Mesodermal cell (in vitro differentiated cells): ENCODE results near the gene ZNF146.

Source experiments
- H3K27ac ChIP-seq: 2 replicates; pipeline ENCODE4 v1.7.0; 2013; ENCODE audit warnings: mild to moderate bottlenecking, low read depth, low read length, moderate library complexity; ENCODE audit not compliant: severe bottlenecking
- H3K36me3 ChIP-seq: 2 replicates; pipeline ENCODE4 v1.7.1; 2013; ENCODE audit warnings: mild to moderate bottlenecking, low read length, moderate library complexity; ENCODE audit not compliant: control insufficient read depth, insufficient read depth
- H3K4me1 ChIP-seq: one replicate; pipeline ENCODE4 v1.7.1; 2013; ENCODE audit warnings: mild to moderate bottlenecking, low read length; ENCODE audit not compliant: insufficient read depth, control insufficient read depth, poor library complexity, severe bottlenecking
- H3K4me3 ChIP-seq: 2 replicates; pipeline ENCODE4 v1.7.0; 2013; ENCODE audit warnings: low read length, control low read depth, mild to moderate bottlenecking; ENCODE audit not compliant: insufficient read depth, poor library complexity, severe bottlenecking; ENCODE audit errors: extremely low read depth
- H3K9me3 ChIP-seq: 2 replicates; pipeline ENCODE4 v1.7.1; 2013; ENCODE audit warnings: mild to moderate bottlenecking, low read length, moderate library complexity; ENCODE audit not compliant: control insufficient read depth
- WGBS, 2 experiments: methylation state at CpG; one replicate each; pipeline ENCODE4 v1.1.5; 2013; ENCODE audit warnings: missing lambda C conversion rate in 2 of 2; ENCODE audit not compliant: insufficient coverage in 2 of 2; 5-methylcytosine and 5-hydroxymethylcytosine counted together

Gene ZNF146

GRCh38 chr19:36201684-36202083 lies 13.2 kb upstream of the ZNF146 start:
- Histone ChIP-seq H3K4me3 (no peak overlapping the region), H3K36me3 (no peaks in the 10 kb centered on the region), H3K27ac (no peak overlapping the region), H3K4me1 (no peaks in the 10 kb centered on the region), H3K9me3 (no peaks in the 10 kb centered on the region)
- WGBS, 2 experiments: 94% methylated on average over 6 of the region's 6 CpGs

DNA sequence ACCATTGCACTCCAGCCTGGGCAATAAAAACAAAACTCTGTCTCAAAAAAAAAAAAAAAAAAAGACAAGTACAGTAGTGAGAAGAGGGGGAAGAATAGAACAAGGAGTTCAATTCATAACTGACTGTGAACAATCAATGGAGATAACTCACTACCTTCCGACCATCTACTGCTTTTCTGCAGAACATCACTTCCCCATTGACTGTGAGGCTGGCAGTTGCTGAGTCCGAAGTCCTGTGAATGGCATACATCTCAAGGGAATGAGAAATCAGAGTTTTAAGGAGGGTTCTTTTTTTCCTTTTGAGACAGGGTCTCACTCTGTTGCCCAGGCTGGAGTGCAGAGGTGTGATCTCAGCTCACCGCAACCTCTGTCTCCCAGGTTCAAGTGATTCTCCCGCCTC lies 11.6 kb upstream of the ZNF146 start:
- Histone ChIP-seq H3K36me3 (no peaks in the 10 kb centered on the region), H3K4me1 (no peaks in the 10 kb centered on the region), H3K27ac (no peak overlapping the region), H3K4me3 (no peak overlapping the region), H3K9me3 (no peaks in the 10 kb centered on the region)
- WGBS, 2 experiments: 81 to 100% methylated on average over 2 to 3 of the region's 4 CpGs

DNA sequence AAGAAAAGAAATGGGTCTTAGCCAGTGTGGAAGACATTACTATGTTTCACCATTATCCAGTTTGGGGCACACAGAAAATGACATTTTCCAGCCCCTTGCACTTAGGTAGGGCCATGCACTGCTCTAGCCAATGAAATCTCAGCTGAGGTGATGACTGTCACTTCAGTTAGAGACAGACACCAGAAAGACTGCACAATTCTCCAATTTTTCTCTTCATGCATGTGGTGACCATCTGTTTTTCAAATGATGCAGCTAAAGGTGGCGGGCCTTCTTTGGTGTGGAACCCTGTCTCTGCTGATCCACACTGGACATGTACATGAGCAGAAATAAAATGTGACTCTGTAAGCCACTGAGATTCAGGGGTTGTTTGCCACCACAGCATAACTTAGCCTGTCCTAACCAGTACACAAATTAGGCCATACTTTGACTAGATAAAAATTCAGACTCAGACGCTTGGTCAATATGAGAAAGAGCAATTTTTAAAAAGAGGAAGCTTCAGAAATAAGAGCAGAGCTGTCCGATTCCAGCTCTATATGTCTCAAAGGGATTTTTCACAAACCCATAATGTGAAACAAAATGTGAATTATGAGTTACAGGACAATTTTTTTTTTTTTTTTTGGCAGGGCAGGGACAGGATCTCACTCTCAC lies 7.2 kb upstream of the ZNF146 start:
- no peaks in the 10 kb centered on the region for H3K9me3 ChIP-seq
- 100% methylated on average over 2 to 3 of the region's 3 CpGs for WGBS, 2 experiments
- no peak overlapping the region for H3K27ac ChIP-seq
- no peak overlapping the region for H3K4me3 ChIP-seq
- no peaks in the 10 kb centered on the region for H3K36me3 ChIP-seq
- no peaks in the 10 kb centered on the region for H3K4me1 ChIP-seq

GRCh38 chr19:36209372-36209771 lies 5.5 kb upstream of the ZNF146 start:
- H3K4me1 ChIP-seq: no peaks in the 10 kb centered on the region
- no peaks in the 10 kb centered on the region for H3K36me3 ChIP-seq
- no peak overlapping the region for H3K27ac ChIP-seq
- no peak overlapping the region for H3K4me3 ChIP-seq
- whole genome bisulfite sequencing, 2 experiments: 88% methylated on average over 2 of the region's 7 CpGs; no CpG with 5 or more reads in 1 of the 2 experiments
- no peaks in the 10 kb centered on the region for H3K9me3 ChIP-seq

DNA sequence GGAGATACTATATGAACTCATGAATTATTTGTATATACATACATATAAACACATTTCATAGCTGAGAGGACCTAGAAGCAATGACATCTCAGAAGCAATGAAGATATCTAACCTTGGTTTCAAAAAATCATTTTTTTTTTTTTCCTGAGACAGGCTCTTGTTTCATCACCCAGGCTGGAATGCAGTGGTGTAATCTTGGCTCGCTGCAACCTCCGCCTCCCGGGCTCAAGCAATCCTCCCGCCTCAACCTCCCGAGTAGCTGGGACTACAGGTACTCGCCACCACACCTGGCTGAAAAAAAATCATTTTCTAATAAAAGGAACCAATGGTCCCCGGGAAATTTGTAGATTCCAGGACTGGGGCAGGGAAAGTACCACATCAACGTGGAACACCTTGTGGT lies 4.4 kb upstream of the ZNF146 start:
- no peaks in the 10 kb centered on the region for H3K36me3 ChIP-seq
- H3K9me3 ChIP-seq: no peaks in the 10 kb centered on the region
- no peaks in the 10 kb centered on the region for H3K4me1 ChIP-seq
- no peak overlapping the region for H3K27ac ChIP-seq
- H3K4me3 ChIP-seq: no peak overlapping the region
- WGBS, 2 experiments: 100% methylated on average over 7 of the region's 8 CpGs; no CpG with 5 or more reads in 1 of the 2 experiments

- Histone ChIP-seq H3K9me3 (no peaks in the 10 kb centered on the region), H3K36me3 (peaks cover 11% of the 10 kb centered on the region), H3K27ac (no peak overlapping the region), H3K4me1 (no peaks in the 10 kb centered on the region), H3K4me3 (no peak overlapping the region)
- WGBS, 2 experiments: 94 to 100% methylated on average over 2 of the region's 2 CpGs
These were observed 2.0 kb upstream of the ZNF146 start for GRCh38 chr19:36212895-36213294.

DNA sequence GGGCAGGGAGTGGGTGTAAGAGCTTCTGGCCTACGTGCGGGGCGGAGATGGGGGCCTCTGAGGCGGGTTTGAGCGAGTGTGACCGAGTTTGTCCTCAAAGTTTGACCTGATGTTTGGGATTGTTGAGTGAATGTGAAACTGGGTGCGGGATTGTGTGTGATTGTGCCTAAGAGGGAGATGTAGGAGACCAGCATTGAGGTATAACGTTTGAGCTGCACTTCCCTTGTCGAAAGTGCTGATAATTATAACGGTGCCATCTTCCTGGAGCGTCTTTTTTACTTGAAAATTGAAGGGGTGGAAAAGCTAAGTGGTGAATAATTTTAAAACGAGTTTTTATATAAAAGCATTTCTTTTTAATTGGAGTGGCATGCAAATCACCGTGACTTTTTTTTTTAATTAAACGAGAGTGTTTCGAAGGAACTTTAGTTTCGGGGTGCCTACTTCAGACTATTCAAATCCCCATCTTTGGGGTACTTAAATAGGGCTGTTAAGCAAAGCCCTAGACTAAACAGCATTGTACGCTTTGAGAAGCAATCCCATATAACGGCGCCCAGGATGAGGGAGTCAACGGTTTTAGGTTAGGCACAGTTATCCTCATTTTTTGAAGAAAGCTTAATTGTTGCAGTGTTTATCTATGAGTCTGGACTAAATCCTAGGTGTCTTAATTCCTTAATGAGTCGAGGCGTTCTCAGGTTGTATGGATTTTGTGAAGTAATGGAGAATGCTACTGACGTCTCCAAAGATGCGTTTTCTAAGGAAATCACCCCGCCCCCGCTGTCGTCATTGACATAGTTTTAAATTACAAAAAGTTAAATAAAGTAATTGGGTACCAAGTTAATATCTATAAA lies 594 bp downstream of the ZNF146 start:
- H3K36me3 ChIP-seq: peaks cover 33% of the 10 kb centered on the region
- no peaks in the 10 kb centered on the region for H3K9me3 ChIP-seq
- WGBS, 2 experiments: 0% methylated on average over 13 to 16 of the region's 27 CpGs
- peak overlapping the region; percentile 95 for H3K27ac ChIP-seq
- H3K4me3 ChIP-seq: peak overlapping the region; percentile 67
- peaks cover 3% of the 10 kb centered on the region for H3K4me1 ChIP-seq

GRCh38 chr19:36221474-36221873 lies 6.6 kb downstream of the ZNF146 start:
- H3K27ac ChIP-seq: no peak overlapping the region
- H3K36me3 ChIP-seq: peaks cover 76% of the 10 kb centered on the region

GRCh38 chr19:36222503-36222902 lies 7.6 kb downstream of the ZNF146 start:
- Histone ChIP-seq H3K9me3 (no peaks in the 10 kb centered on the region), H3K27ac (no peak overlapping the region), H3K4me3 (no peak overlapping the region), H3K36me3 (peaks cover 78% of the 10 kb centered on the region), H3K4me1 (peaks cover 21% of the 10 kb centered on the region)
- WGBS, 2 experiments: 100% methylated on average over 1 of the region's 4 CpGs; no CpG with 5 or more reads in 1 of the 2 experiments

More at GRCh38 chr19:36221474-36221873, 6.6 kb downstream of the ZNF146 start:
- no peak overlapping the region for H3K4me3 ChIP-seq
- WGBS, 2 experiments: 100% methylated on average over 2 to 3 of the region's 4 CpGs
- peaks cover 21% of the 10 kb centered on the region for H3K4me1 ChIP-seq
- no peaks in the 10 kb centered on the region for H3K9me3 ChIP-seq

DNA sequence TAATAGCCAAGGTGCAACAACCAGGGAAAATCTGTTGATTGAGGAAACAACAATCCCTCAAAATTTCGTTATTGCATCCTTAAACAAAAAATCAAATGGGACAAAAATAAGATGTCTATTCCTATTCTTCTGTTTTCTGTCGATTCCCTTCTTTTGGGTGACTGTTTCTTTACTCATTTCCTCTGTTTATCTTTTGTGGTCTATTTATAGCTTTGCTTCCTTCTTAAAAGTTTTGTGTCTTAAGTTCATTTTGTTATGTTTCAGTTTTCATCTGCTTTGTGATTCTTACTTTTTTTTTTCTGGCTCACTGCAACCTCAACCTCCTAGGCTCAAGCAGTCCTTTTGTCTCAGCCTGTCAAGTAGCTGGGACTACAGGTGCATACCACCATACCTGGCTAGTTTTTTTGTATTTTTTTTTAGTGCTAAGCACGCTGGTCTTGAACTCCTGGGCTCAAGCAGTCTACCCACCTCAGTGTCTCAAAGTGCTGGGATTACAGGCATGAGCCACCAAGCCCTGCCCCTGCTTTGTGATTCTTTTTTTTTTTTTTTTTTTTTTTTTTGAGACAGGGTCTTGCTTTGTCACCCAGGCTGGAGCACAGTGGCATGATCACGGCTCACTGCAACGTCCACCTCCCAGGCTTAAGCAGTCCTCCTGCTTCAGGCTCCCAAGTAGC lies 10.4 kb downstream of the ZNF146 start:
- H3K4me3 ChIP-seq: peak overlapping the region; percentile 14
- peaks cover 81% of the 10 kb centered on the region for H3K36me3 ChIP-seq
- H3K9me3 ChIP-seq: peaks cover 5% of the 10 kb centered on the region
- H3K27ac ChIP-seq: peak overlapping the region; percentile 59
- H3K4me1 ChIP-seq: peaks cover 21% of the 10 kb centered on the region
- 73 to 95% methylated on average over 3 of the region's 5 CpGs for WGBS, 2 experiments
